A549 (cell line): ENCODE results near the gene RPLP1. TPM values are rescaled to one million over a fixed set of nuclear protein-coding genes. Genes with fewer than 3 reads are reported as not detected.

Source experiments
- ATAC-seq, 2 experiments: fragments of 200-7000 bp in 1 of 2; fragments of >200 bp in 1 of 2; cut with Nextera tagmentation in 1 of 2; cut with Tn5 transposase in 1 of 2; 3 replicates each; pipeline versions ENCODE4 v1.8.0 to v1.9.1; 2018 to 2020; ENCODE audit warnings: mild to moderate bottlenecking in 1 of 2, moderate library complexity in 1 of 2
- CTCF ChIA-PET: fragments of 300-600 bp; sonication (Branson Sonifier 250); formaldehyde crosslinking; extraction: SDS; loops from one replicate; lab custom pipeline; 2021; ENCODE audit warnings: antibody characterized with exemption, inconsistent platforms; lab: Yijun Ruan, JAX
- POLR2A ChIA-PET: fragments of 350-600 bp; formaldehyde crosslinking; extraction: SDS; loops from one replicate; lab custom pipeline; 2021; ENCODE audit warnings: antibody characterized with exemption, inconsistent platforms; lab: Yijun Ruan, JAX
- DNase-seq, 2 experiments: peaks; one replicate each; pipeline versions ENCODE4 v3.0.0 to v3.0.0-alpha.2; 2011 to 2016; ENCODE audit warnings: low read depth in 1 of 2, low spot score in 1 of 2
- FAIRE-seq: peaks from 2 replicates; lab custom pipeline; 2011; peaks lifted over from hg19 to GRCh38; lab: Jason Lieb, UNC
- H3K27ac ChIP-seq, 2 experiments: fragments of >200 bp; sonication (Bioruptor Twin); formaldehyde crosslinking; 3 replicates each; pipeline ENCODE4 v1.5.1; 2016 to 2017
- H3K4me1 ChIP-seq: fragments of >200 bp; sonication (Bioruptor Twin); formaldehyde crosslinking; 3 replicates; pipeline ENCODE4 v1.6.1; 2016
- H3K4me2 ChIP-seq: fragments of >200 bp; sonication (Bioruptor Twin); formaldehyde crosslinking; 3 replicates; pipeline ENCODE4 v1.6.1; 2016
- H3K4me3 ChIP-seq: fragments of >200 bp; sonication (Bioruptor Twin); formaldehyde crosslinking; 3 replicates; pipeline ENCODE4 v1.5.1; 2016
- H3K9me3 ChIP-seq: fragments of >200 bp; sonication (Bioruptor Twin); formaldehyde crosslinking; 3 replicates; pipeline ENCODE4 v1.6.1; 2016
- CEBPB ChIP-seq, 2 experiments: fragments of >200 bp in 1 of 2; sonication (Bioruptor Twin) in 1 of 2; formaldehyde crosslinking in 1 of 2; IDR thresholded peaks; 2 replicates each; pipeline ENCODE4 v1.6.1; 2012 to 2016
- EHMT2 ChIP-seq: fragments of 200-600 bp; sonication (generic); IDR thresholded peaks from 2 replicates; pipeline ENCODE4 v1.6.1; 2016; ENCODE audit warnings: antibody characterized with exemption, low read depth, mild to moderate bottlenecking, moderate library complexity
- ESRRA ChIP-seq: fragments of 150-350 bp; IDR thresholded peaks from 2 replicates; pipeline ENCODE4 v1.6.1; 2014; ENCODE audit warnings: mild to moderate bottlenecking, low read length, borderline replicate concordance
- FOSL2 ChIP-seq, 2 experiments: fragments of 450-650 bp in 1 of 2; fragments of >200 bp in 1 of 2; sonication (Bioruptor Twin) in 1 of 2; formaldehyde crosslinking; IDR thresholded peaks; 2 replicates each; pipeline versions ENCODE4 v1.5.0 to v1.6.1; 2016 to 2020; ENCODE audit warnings: mild to moderate bottlenecking in 1 of 2, moderate library complexity in 1 of 2
- JUNB ChIP-seq: fragments of >200 bp; sonication (Bioruptor Twin); formaldehyde crosslinking; IDR thresholded peaks from 2 replicates; pipeline ENCODE4 v1.6.1; 2016
- KDM5A ChIP-seq: fragments of 200-600 bp; sonication (generic); IDR thresholded peaks from 2 replicates; pipeline ENCODE4 v1.6.1; 2016; ENCODE audit warnings: antibody characterized with exemption, mild to moderate bottlenecking
- MAFK ChIP-seq: fragments of 450-650 bp; IDR thresholded peaks from 2 replicates; pipeline ENCODE4 v1.6.1; 2014; ENCODE audit not compliant: partially characterized antibody
- MYC ChIP-seq: IDR thresholded peaks from 2 replicates; pipeline ENCODE4 v1.6.1; 2012; ENCODE audit warnings: mild to moderate bottlenecking, inconsistent platforms, low read length, improper control_type of control experiment, borderline replicate concordance
- NR3C1 ChIP-seq: fragments of >200 bp; sonication (Bioruptor Twin); formaldehyde crosslinking; IDR thresholded peaks from 3 replicates; pipeline ENCODE4 v1.6.1; 2017
- POLR2A ChIP-seq: IDR thresholded peaks from 2 replicates; pipeline ENCODE4 v1.6.1; 2012; ENCODE audit warnings: mild to moderate bottlenecking, low read length
- RAD21 ChIP-seq, 2 experiments: fragments of >200 bp in 1 of 2; sonication (Bioruptor Twin) in 1 of 2; formaldehyde crosslinking in 1 of 2; IDR thresholded peaks in 1 of 2; conservative IDR thresholded peaks in 1 of 2; 2 replicates in 1 of 2; 3 replicates in 1 of 2; pipeline ENCODE4 v1.6.1; 2012 to 2018; ENCODE audit warnings: inconsistent platforms in 1 of 2
- SMC3 ChIP-seq: fragments of >200 bp; sonication (Bioruptor Twin); formaldehyde crosslinking; IDR thresholded peaks from 3 replicates; pipeline ENCODE4 v1.6.1; 2018; ENCODE audit warnings: inconsistent platforms
- SREBF2 ChIP-seq: fragments of 450-650 bp; IDR thresholded peaks from 2 replicates; pipeline ENCODE4 v1.6.1; 2014; ENCODE audit warnings: mild to moderate bottlenecking, moderate library complexity
- WGBS: methylation state at CpG from one replicate; pipeline ENCODE4 v1.1.6; 2017; ENCODE audit errors: missing lambda C conversion rate; 5-methylcytosine and 5-hydroxymethylcytosine counted together
- polyA plus RNA-seq, 4 experiments: library from polyadenylated mRNA; depleted of rRNA in 3 of 4; stranded (reverse); fragments of >200 nt; fragmentation: RNase III in 1 of 4; extraction: RNeasy Plus Mini Kit Qiagen cat#74134 plus additional on column Dnase treatment in 1 of 4; gene quantifications; 2 replicates in 3 of 4; 3 replicates in 1 of 4; pipeline ENCODE4 v1.2.3, GENCODE V29; 2011 to 2017
- TF ChIP-seq, protein P1 (sequence below): fragments of >200 bp; sonication (Bioruptor Twin); formaldehyde crosslinking; IDR thresholded peaks from 3 replicates; pipeline ENCODE4 v1.6.1; 2016
- TF ChIP-seq, protein P2 (sequence below): fragments of >200 bp; sonication (Bioruptor Twin); formaldehyde crosslinking; IDR thresholded peaks from 3 replicates; pipeline ENCODE4 v1.5.1; 2016
- TF ChIP-seq, protein P3 (sequence below): fragments of 200-600 bp; sonication (generic); IDR thresholded peaks from 2 replicates; pipeline ENCODE4 v1.6.1; 2016; ENCODE audit warnings: antibody characterized with exemption, mild to moderate bottlenecking, moderate library complexity

The RPLP1 gene
- polyA plus RNA-seq, 2 of the 4 experiments (the other 2 are of a cell fraction): 1,245 to 4,104 TPM

DNA sequence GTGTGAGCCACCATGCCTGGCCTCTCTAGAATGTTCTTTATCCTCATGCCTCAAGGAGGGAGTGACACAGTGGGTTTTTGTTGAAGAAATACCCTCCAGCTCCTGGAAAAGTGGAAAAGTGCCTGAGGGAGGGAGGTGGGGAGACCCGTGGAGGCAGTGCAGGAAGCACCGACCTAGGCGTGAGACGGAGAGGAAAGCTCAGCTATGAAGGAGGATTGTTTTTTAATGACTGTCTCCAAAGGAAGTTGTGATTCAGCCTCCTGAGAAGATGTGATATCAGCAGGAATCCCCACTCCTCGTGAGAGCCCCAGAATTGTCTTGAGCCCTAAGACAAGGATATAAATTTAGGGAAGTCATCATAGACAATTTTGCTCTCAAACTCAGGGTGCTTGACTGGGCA lies 21.7 kb downstream of the RPLP1 start (continued):
- no peak for TF ChIP-seq FOSL2 (IDR thresholded peaks at IDR 0.05)
- no peak for TF ChIP-seq FOSL2 (CRISPR knock-in tag; IDR thresholded peaks at IDR 0.05)
- no peak for TF ChIP-seq ESRRA
- no peak for TF ChIP-seq EHMT2
- no peak for TF ChIP-seq MAFK
- TF ChIP-seq JUNB: no peak
- TF ChIP-seq, protein P1, sequence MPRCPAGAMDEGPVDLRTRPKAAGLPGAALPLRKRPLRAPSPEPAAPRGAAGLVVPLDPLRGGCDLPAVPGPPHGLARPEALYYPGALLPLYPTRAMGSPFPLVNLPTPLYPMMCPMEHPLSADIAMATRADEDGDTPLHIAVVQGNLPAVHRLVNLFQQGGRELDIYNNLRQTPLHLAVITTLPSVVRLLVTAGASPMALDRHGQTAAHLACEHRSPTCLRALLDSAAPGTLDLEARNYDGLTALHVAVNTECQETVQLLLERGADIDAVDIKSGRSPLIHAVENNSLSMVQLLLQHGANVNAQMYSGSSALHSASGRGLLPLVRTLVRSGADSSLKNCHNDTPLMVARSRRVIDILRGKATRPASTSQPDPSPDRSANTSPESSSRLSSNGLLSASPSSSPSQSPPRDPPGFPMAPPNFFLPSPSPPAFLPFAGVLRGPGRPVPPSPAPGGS: no peak

DNA sequence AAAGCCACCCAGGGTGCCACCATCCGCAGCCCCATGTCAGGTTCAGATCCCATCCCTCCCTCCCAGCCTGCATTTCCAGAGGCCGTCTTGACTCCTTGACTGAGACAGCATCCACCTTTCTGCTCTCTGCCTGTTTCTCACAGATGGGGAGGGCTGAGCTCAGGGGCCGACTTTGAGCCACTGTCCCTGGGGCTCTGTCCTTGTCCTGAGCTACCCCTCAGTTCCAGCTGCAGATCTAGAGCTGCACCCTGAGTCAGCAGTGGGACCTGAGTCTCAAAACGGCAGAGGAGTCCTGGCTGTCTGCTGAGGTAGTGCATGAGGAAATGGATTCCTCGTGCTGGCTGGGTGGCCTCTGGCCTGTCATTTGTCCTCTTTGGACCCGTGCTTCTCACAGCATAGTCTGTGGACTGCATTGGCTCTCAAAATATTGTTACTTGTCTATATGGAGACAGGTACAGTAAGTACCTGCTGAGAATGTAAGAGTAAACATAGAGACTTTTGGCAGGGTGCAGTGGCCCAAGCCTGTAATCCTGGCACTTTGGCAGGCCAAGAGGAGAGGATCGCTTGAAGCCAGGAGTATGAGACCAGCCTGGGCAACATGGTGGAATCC lies 22.3 kb downstream of the RPLP1 start:
- Histone ChIP-seq H3K4me3 (no peak overlapping the region), H3K4me1 (no peaks in the 10 kb centered on the region), H3K9me3 (peaks cover 5% of the 10 kb centered on the region; the same call in 2 of the 3 replicates), H3K27ac (no peak overlapping the region), H3K4me2 (no peak overlapping the region)
- FAIRE-seq (no peak), ATAC-seq (peak; percentile 74 to 80), DNase-seq (peak in 1 of 2 experiments; percentile 52)
- WGBS: 47% methylated on average over 7 of the region's 7 CpGs
- CTCF ChIA-PET: interaction anchor here (0.5 to 10.2 kb wide), 41 partner anchors 9 to 1337 kb away, joined by 3 to 152 read pairs (median 4); partner anchors contain the start of gene TLE3
- TF ChIP-seq, protein P2, sequence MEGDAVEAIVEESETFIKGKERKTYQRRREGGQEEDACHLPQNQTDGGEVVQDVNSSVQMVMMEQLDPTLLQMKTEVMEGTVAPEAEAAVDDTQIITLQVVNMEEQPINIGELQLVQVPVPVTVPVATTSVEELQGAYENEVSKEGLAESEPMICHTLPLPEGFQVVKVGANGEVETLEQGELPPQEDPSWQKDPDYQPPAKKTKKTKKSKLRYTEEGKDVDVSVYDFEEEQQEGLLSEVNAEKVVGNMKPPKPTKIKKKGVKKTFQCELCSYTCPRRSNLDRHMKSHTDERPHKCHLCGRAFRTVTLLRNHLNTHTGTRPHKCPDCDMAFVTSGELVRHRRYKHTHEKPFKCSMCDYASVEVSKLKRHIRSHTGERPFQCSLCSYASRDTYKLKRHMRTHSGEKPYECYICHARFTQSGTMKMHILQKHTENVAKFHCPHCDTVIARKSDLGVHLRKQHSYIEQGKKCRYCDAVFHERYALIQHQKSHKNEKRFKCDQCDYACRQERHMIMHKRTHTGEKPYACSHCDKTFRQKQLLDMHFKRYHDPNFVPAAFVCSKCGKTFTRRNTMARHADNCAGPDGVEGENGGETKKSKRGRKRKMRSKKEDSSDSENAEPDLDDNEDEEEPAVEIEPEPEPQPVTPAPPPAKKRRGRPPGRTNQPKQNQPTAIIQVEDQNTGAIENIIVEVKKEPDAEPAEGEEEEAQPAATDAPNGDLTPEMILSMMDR: no peak
- TF ChIP-seq SREBF2 (no peak), POLR2A (no peak), MAFK (peak; percentile 12), CEBPB (IDR thresholded peaks at IDR 0.05) (no peak), MYC (no peak), NR3C1 (no peak)
- TF ChIP-seq, protein P3, sequence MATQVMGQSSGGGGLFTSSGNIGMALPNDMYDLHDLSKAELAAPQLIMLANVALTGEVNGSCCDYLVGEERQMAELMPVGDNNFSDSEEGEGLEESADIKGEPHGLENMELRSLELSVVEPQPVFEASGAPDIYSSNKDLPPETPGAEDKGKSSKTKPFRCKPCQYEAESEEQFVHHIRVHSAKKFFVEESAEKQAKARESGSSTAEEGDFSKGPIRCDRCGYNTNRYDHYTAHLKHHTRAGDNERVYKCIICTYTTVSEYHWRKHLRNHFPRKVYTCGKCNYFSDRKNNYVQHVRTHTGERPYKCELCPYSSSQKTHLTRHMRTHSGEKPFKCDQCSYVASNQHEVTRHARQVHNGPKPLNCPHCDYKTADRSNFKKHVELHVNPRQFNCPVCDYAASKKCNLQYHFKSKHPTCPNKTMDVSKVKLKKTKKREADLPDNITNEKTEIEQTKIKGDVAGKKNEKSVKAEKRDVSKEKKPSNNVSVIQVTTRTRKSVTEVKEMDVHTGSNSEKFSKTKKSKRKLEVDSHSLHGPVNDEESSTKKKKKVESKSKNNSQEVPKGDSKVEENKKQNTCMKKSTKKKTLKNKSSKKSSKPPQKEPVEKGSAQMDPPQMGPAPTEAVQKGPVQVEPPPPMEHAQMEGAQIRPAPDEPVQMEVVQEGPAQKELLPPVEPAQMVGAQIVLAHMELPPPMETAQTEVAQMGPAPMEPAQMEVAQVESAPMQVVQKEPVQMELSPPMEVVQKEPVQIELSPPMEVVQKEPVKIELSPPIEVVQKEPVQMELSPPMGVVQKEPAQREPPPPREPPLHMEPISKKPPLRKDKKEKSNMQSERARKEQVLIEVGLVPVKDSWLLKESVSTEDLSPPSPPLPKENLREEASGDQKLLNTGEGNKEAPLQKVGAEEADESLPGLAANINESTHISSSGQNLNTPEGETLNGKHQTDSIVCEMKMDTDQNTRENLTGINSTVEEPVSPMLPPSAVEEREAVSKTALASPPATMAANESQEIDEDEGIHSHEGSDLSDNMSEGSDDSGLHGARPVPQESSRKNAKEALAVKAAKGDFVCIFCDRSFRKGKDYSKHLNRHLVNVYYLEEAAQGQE: no peak
- TF ChIP-seq, all 56 proteins: peak for 1
- POLR2A ChIA-PET: no interaction called here

DNA sequence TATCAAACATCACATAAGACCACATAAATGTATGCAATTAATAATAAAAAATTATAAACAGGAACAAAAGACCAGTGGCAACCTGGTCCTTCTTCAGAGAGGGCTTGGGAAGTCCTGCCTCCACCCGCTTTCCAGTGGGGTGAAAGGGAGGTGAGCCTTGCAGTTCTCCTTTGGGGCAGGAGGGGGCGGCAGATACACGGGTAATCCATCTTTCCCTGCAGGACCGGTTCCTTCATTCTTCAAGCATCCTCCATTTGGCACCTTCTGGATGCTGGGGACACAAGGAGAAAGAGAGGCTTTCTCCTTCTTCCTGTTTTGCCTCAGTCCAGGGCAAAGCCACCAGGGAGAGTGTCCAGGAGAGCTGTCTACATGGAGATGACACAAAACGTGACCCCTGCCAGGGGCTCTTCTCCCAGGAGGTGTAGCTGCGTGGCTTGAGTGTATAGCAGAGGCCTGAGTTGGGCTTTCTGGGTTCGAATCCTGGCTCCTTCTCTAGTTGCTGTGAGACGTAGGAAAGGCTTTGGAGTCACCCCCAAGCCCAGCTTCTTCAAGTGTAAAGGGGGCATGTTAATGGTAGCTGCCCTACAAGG lies 23.2 kb downstream of the RPLP1 start:
- FAIRE-seq (peak; percentile 85), ATAC-seq (peak; percentile 85 to 92), DNase-seq (peak; percentile 83 to 97)
- no peak overlapping the region for H3K27ac ChIP-seq
- CTCF ChIA-PET: interaction anchor here (0.6 to 10.2 kb wide), 77 partner anchors 10 to 1387 kb away, joined by 3 to 152 read pairs (median 4); partner anchors contain the start of gene TLE3
- H3K4me1 ChIP-seq: no peaks in the 10 kb centered on the region
- no peak overlapping the region for H3K4me2 ChIP-seq
- TF ChIP-seq JUNB (no peak), RAD21 (conservative IDR thresholded peaks at IDR 0.05 in 1 of 2, IDR thresholded peaks at IDR 0.05 in 1 of 2) (peak; percentile 98 to 99), CEBPB (IDR thresholded peaks at IDR 0.05) (no peak), SMC3 (peak; percentile 89), KDM5A (no peak)
- TF ChIP-seq, protein P2: peak; percentile 95
- peaks cover 8% of the 10 kb centered on the region; the same call in 2 of the 3 replicates for H3K9me3 ChIP-seq
- no peak overlapping the region for H3K4me3 ChIP-seq
- 27% methylated on average over 8 of the region's 8 CpGs for WGBS
- POLR2A ChIA-PET: no interaction called here
